Measurements from ENCODE around the gene GPRC5A.

GPRC5A gene

DNA sequence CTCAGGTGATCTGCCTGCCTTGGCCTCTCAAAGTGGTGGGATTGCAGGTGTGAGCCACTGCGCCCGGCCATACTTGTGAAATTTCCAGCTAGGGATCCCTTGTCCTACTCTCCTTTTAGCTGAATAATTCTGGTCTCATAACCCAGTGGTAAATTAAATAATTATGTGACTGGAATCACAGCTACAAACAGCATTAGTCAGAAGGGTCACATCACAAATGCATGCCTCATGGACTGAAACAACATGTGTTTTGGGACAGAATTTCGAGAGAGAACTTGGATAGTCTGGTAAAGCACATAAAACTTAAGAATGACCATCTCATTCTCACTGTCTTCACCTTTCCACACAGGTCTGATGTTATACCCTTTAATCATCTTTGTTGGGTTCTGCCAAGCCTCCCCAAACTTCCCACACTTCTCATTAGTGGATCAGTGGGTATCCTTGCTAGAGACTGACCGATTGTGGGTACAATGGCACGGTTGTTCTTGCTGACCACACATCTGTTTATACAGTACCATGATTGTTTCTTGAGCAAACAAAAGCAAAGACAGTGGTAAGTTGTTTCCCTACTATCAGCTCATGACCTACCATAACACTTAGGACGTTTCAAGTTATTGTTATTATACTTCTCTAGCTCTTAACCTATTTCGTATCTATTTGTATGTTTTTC lies 55.5 kb downstream of the GPRC5A start:
- Mint-ChIP-seq H3K4me3 (no peak overlapping the region), H3K27ac (no peak overlapping the region), H3K9me3 (no peaks in the 10 kb centered on the region), H3K27me3 (peaks cover 4 to 16% of the 10 kb centered on the region in 2 donors), H3K36me3 (ENCODE audit: insufficient read depth) (no peaks in the 10 kb centered on the region), H3K4me1 (ENCODE audit: low read depth in 2 of 2) (no peaks in the 10 kb centered on the region)
- DNase-seq (no peak), ATAC-seq (replicated peaks) (no peak)

GRCh38 chr12:12947902-12948301 lies 56.5 kb downstream of the GPRC5A start:
- H3K36me3 Mint-ChIP-seq (ENCODE audit: insufficient read depth): no peaks in the 10 kb centered on the region
- no peaks in the 10 kb centered on the region for H3K4me1 Mint-ChIP-seq (ENCODE audit: low read depth in 2 of 2)
- peaks cover 4 to 16% of the 10 kb centered on the region in 2 donors for H3K27me3 Mint-ChIP-seq
- H3K4me3 Mint-ChIP-seq: no peak overlapping the region
- DNase-seq (no peak), ATAC-seq (replicated peaks) (no peak)
- no peaks in the 10 kb centered on the region for H3K9me3 Mint-ChIP-seq
- H3K27ac Mint-ChIP-seq: no peak overlapping the region

DNA sequence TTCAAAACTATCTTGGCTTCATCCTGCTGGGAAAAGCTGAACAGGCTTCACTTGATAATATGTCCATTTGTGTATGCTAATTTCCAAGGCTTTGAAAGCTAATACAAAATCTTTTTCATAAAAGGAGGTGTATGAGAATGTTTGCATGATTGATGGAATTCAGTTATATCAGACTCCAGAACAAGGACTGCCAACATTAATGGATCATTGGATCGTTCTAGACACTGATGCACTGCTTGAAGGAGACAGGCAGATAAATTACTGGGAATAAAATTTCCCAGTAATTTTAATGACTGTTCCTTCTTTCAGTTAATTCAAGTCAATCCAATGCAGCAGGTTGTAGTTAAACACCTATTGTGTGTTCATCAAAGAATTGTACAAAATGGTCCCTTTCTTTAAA lies 60.1 kb downstream of the GPRC5A start:
- Mint-ChIP-seq H3K36me3 (ENCODE audit: insufficient read depth) (no peaks in the 10 kb centered on the region), H3K4me1 (ENCODE audit: low read depth in 2 of 2) (no peaks in the 10 kb centered on the region), H3K27ac (no peak overlapping the region), H3K4me3 (no peak overlapping the region), H3K27me3 (peaks cover 14 to 22% of the 10 kb centered on the region in 2 donors), H3K9me3 (no peaks in the 10 kb centered on the region)
- DNase-seq: no peak
- no peak for ATAC-seq (replicated peaks)

DNA sequence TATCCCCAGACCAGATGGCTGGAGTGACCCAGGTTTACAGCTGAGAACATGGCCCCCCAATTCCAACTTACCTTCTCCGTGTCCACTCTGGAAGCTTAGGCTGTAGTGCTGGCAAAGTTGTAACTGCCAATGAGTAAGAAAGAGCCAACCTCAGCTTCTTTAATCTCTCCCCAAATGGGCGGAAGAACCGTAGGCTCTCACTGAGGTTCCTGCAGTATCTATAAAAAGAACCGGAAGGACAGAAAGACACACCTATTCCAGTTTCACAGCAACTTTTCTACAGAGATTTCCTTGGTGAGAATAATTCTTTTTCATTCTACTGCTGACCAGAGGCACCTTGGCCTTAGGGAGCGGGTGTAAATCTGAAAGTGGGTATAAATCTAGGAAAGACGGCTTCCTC lies 60.7 kb downstream of the GPRC5A start, which contains the start of gene GPRC5D:
Gene GPRC5D, minus strand, starts transcription at position 135 of the 400 bp plus-strand sequence. CDS start 1,786 bp downstream, outside the sequence.
- Mint-ChIP-seq H3K27ac (no peak within 1 kb of the TSS), H3K4me3 (no peak within 1 kb of the TSS), H3K36me3 (ENCODE audit: insufficient read depth) (no peaks in the 10 kb centered on the region), H3K9me3 (no peaks in the 10 kb centered on the region), H3K27me3 (peaks cover 15 to 22% of the 10 kb centered on the region in 2 donors), H3K4me1 (ENCODE audit: low read depth in 2 of 2) (no peaks in the 10 kb centered on the region)
- ATAC-seq (replicated peaks): no peak
- no peak for DNase-seq

DNA sequence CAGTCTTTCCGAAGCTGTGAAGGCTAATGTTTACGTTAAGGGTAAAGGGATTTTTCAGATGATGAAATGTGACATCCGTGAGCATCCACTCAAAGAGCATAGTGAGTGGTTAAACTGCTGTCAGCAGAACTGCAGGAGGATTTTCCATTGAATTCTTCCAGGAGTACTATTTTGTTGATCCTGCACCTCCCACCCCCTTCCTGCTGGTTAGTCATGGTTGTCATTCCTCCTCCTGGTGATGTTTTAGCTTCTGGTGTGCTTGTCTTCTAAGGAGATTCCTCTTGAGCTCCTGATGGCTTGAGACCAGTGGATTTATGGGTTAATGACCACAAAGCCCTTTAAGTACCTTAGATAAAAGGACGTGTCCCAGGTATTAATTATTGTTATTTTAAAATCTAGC lies 63.0 kb downstream of the GPRC5A start:
- ATAC-seq (replicated peaks): no peak
- Mint-ChIP-seq H3K4me1 (ENCODE audit: low read depth in 2 of 2) (no peaks in the 10 kb centered on the region), H3K36me3 (ENCODE audit: insufficient read depth) (no peaks in the 10 kb centered on the region), H3K9me3 (no peaks in the 10 kb centered on the region), H3K27me3 (peaks cover 21 to 22% of the 10 kb centered on the region in 2 donors), H3K4me3 (no peak overlapping the region), H3K27ac (no peak overlapping the region)
- DNase-seq: no peak

GRCh38 chr12:12954878-12955625 lies 63.7 kb downstream of the GPRC5A start:
- Mint-ChIP-seq H3K9me3 (no peaks in the 10 kb centered on the region), H3K36me3 (ENCODE audit: insufficient read depth) (no peaks in the 10 kb centered on the region), H3K4me1 (ENCODE audit: low read depth in 2 of 2) (no peaks in the 10 kb centered on the region), H3K27me3 (peaks cover 15 to 21% of the 10 kb centered on the region in 2 donors), H3K4me3 (no peak overlapping the region), H3K27ac (no peak overlapping the region)
- no peak for DNase-seq
- no peak for ATAC-seq (replicated peaks)

DNA sequence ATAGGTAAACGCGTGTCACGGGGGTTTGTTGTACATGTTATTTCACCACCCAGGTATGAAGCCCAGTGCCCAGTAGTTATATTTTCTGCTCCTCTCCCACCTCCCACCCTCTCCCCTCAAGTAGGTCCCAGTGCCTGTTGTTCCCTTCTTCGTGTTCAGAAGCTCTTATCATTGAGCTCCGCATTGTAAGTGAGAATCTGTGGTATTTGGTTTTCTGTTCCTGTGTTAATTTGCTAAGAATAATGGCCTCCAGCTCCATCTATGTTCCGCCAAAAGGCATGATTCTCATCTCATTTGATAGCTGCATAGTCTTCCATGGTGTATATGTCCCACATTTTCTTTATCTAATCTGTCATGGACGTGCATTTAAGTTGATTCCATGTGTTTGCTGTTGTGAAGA lies 67.5 kb downstream of the GPRC5A start:
- no peak overlapping the region for H3K4me3 Mint-ChIP-seq
- H3K9me3 Mint-ChIP-seq: no peaks in the 10 kb centered on the region
- ATAC-seq (replicated peaks): no peak
- no peak overlapping the region for H3K27ac Mint-ChIP-seq
- H3K4me1 Mint-ChIP-seq (ENCODE audit: low read depth in 2 of 2): no peaks in the 10 kb centered on the region
- H3K27me3 Mint-ChIP-seq: peaks cover 12 to 14% of the 10 kb centered on the region in 2 donors
- no peaks in the 10 kb centered on the region for H3K36me3 Mint-ChIP-seq (ENCODE audit: insufficient read depth)
- no peak for DNase-seq

DNA sequence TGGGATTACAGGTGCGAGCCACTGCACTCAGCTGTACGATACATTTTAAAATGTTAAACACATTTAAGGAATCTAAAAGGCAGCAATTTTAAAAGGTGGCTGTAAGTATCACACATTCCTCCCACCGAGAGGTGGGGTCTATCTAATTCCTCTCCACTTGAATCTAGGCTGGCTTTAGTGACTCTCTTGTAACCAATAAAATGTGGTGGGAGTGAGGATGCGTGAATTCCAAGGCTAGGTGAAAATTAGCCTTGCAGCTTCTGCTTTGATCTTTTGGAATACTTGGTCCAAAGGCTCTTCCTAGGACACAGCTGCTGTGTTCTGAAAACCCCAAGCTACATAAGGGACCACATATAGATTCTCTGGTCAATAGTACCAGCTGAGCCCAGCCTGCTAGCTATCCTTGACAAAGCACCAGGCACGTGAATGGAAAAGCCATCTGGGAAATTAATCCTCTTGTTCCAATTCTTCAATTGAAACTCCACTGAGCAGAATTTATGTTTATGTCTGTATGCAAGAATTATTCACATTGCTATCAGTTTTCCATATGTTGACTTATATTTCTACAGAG lies 69.4 kb downstream of the GPRC5A start:
- H3K27me3 Mint-ChIP-seq: peaks cover 12 to 18% of the 10 kb centered on the region in 2 donors
- ATAC-seq (replicated peaks) (no peak), DNase-seq (no peak)
- peaks cover 4 to 5% of the 10 kb centered on the region in 2 donors for H3K4me1 Mint-ChIP-seq (ENCODE audit: low read depth in 2 of 2)
- no peak overlapping the region for H3K4me3 Mint-ChIP-seq
- no peaks in the 10 kb centered on the region for H3K36me3 Mint-ChIP-seq (ENCODE audit: insufficient read depth)
- H3K27ac Mint-ChIP-seq: no peak overlapping the region
- no peaks in the 10 kb centered on the region for H3K9me3 Mint-ChIP-seq

GRCh38 chr12:12964255-12964654 lies 72.9 kb downstream of the GPRC5A start:
- Mint-ChIP-seq H3K9me3 (no peaks in the 10 kb centered on the region), H3K4me1 (ENCODE audit: low read depth in 2 of 2) (peaks cover 4 to 5% of the 10 kb centered on the region in 2 donors), H3K36me3 (ENCODE audit: insufficient read depth) (no peaks in the 10 kb centered on the region), H3K27ac (no peak overlapping the region), H3K27me3 (peaks cover under 1 to 12% of the 10 kb centered on the region in 2 donors), H3K4me3 (no peak overlapping the region)
- DNase-seq (no peak), ATAC-seq (replicated peaks) (no peak)

DNA sequence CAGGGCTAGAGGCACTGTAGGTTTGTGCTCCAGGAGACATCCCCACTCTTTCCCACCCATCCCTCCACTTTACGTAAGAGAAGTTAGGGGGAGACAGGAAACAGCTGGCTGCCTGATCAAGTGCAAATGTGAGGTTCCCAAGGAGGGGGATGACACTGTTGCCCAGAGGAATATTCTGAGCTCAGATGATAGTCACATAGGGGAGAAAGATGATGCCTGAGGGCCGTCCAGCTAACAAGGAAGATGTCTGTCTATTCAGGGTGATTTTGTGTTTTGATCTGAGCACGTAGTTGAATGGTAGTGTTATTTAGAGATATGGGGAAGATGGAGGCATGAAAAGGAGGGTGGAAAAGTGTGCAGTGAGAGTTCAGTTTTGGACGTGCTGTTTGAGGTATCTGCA lies 74.5 kb downstream of the GPRC5A start:
- ATAC-seq (replicated peaks) (no peak), DNase-seq (no peak)
- H3K4me1 Mint-ChIP-seq (ENCODE audit: low read depth in 2 of 2): peaks cover 4 to 5% of the 10 kb centered on the region in 2 donors
- H3K36me3 Mint-ChIP-seq (ENCODE audit: insufficient read depth): no peaks in the 10 kb centered on the region
- no peak overlapping the region for H3K4me3 Mint-ChIP-seq
- H3K9me3 Mint-ChIP-seq: no peaks in the 10 kb centered on the region
- no peak overlapping the region for H3K27ac Mint-ChIP-seq
- H3K27me3 Mint-ChIP-seq: peaks cover 0 to 12% of the 10 kb centered on the region in 2 donors
